HG02852 (cell line): Measurements from ENCODE around the gene SBNO2.

ENCODE experiments used
- ATAC-seq: cut with Tn5 transposase; IDR thresholded peaks from one replicate; pipeline ENCODE4 v1.9.1; 2021; ENCODE audit warnings: mild to moderate bottlenecking, moderate library complexity; ENCODE audit not compliant: unreplicated experiment

Gene SBNO2

GRCh38 chr19:1169921-1170885 lies 3.9 kb downstream of the SBNO2 start:
- no peak for ATAC-seq

- ATAC-seq, result no peak
These were observed 4.7 kb downstream of the SBNO2 start for GRCh38 chr19:1169411-1169791.

- no peak for ATAC-seq
These were observed 5.3 kb downstream of the SBNO2 start for GRCh38 chr19:1168572-1169410.

GRCh38 chr19:1167687-1168571 lies 6.1 kb downstream of the SBNO2 start:
- no peak for ATAC-seq

GRCh38 chr19:1166872-1167573 lies 7.0 kb downstream of the SBNO2 start:
- ATAC-seq, result no peak

- no peak for ATAC-seq
These were observed 9.2 kb downstream of the SBNO2 start for GRCh38 chr19:1164684-1165531.

- ATAC-seq, result no peak
These were observed 10.0 kb downstream of the SBNO2 start for GRCh38 chr19:1163934-1164683.

GRCh38 chr19:1163283-1163933 lies 10.7 kb downstream of the SBNO2 start:
- no peak for ATAC-seq

- ATAC-seq, result no peak
These were observed 11.4 kb downstream of the SBNO2 start for GRCh38 chr19:1162404-1163282.

- ATAC-seq, result no peak
These were observed 12.4 kb downstream of the SBNO2 start for GRCh38 chr19:1161716-1162115.

GRCh38 chr19:1159864-1160595 lies 14.0 kb downstream of the SBNO2 start:
- ATAC-seq, result no peak

GRCh38 chr19:1158885-1159448 lies 15.1 kb downstream of the SBNO2 start:
- no peak for ATAC-seq

- no peak for ATAC-seq
These were observed 15.9 kb downstream of the SBNO2 start for GRCh38 chr19:1157931-1158884.

- no peak for ATAC-seq
These were observed 17.0 kb downstream of the SBNO2 start for GRCh38 chr19:1156830-1157615.
